ENCODE data around the gene PPCDC.

Gene PPCDC

DNA sequence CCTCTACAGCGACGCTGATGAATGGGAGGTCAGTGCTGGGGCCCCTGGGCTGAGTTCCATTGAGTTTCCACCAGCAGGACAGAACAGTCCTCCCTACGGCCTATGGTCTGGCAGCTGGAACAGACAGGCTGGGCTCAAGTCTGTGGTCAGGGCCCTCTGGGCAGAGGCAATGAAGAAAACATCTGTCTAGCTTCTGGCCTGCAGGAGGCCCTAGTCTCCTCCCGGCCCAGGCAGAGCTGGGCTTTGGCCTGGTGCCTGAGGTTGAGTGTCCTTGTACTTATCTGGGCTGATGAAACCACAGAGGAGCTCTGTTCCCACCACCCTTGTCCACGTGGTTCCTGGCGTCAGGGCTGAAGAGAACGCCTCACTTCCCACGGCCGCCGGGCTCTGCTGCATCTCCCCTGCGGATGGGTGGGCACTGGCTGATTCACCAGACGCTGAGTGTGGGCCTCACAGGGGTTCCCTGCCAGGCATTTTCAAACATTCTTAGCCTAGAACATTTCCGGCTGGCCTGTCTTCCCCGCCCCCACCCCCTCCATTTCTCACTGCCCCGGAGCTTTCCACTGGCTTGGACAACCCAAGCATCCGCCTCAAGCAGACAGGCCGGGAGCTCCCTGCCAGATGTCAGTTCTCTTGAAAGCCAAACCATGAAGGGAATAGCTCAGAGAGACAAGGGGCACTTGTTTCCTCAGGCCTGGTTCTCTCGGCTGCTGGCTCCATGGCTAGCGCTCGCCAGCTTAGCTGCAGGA is 20.3 kb downstream of the PPCDC start:
- in situ Hi-C loops (cut with MboI; ENCODE audit: low sequenced_read_pairs), result no loop called here

- in situ Hi-C loops (cut with MboI; ENCODE audit: low sequenced_read_pairs), result no loop called here
These were observed 21.0 kb downstream of the PPCDC start for GRCh38 chr15:75044258-75044878.

GRCh38 chr15:75045332-75046015 is 22.1 kb downstream of the PPCDC start:
- in situ Hi-C loops (cut with MboI; ENCODE audit: low sequenced_read_pairs), result no loop called here

DNA sequence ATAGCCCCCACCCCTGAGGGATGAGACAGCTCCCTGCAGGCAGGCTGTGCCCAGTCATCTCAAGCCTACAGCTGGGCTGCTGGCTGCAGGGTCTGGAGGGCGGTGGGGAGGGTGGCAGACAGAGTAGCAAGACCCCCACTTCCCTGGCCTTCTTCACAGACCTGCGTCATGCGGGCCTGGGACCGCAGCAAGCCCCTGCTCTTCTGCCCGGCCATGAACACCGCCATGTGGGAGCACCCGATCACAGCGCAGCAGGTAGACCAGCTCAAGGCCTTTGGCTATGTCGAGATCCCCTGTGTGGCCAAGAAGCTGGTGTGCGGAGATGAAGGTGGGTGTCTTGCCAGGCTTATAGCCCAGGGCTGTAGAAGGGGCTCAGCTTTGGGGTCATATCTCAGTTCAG is 25.0 kb downstream of the PPCDC start:
- in situ Hi-C loops (cut with MboI; ENCODE audit: low sequenced_read_pairs), result no loop called here

DNA sequence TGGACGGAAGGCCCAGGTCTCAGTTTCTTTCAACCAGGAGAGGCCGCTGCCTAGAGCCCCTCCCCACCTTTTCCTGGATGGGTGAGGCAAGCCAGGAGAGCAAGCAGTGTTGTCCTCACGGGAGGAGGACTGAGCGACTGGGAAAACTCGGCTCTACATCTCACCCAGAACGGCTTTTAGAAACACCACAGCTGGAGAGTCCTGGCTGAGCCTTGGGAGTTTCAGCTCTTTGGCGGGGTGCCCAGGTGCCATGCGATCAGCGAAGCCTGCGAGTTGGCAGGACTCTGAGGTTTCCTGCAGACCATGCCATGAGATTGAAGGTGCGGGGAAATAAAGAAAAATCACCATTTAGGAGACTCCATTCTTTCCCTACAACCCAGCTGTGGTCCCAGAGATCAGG is 26.0 kb downstream of the PPCDC start:
- in situ Hi-C loops (cut with MboI; ENCODE audit: low sequenced_read_pairs), result no loop called here

DNA sequence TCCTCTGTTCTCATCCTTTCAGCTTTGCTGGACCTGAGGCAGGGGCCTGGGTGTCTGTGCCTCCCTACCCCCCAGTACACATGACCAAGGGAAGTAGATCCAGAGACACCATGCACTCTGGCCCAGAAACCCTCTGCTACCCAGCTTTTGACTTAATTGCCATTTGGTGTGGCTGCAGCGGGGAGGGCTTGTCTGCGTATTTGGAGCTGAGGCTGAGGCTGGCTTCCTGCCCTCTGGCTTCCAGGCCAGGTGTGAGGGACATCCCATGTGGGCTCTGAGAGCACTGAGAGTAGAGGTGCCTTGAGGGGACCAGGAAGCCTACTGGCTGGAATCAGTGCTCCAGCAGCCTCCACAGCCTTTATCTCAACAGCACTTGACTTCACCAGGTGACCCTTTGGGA is 26.9 kb downstream of the PPCDC start:
- in situ Hi-C loops (cut with MboI; ENCODE audit: low sequenced_read_pairs), result no loop called here

DNA sequence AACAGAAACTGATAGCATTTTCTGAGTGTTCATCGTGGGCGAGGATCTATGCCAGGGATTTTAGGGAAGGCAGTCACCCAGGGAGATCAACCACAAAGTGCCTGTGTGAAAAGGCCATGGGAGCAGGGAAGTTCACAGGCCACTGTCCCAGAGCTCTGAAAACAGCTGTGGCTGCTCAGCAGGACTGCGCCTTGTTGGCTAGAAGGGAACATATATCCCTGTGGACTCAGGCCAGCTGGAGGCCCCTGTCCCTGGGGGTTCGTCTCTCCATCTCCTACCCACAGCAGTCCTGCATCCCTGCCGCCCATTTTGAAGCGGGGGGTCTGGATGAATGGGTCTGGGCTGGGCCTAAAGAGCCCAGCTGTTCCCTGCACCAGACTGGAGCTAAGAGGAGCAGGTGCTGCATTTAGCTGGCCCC is 27.8 kb downstream of the PPCDC start:
- in situ Hi-C loops (cut with MboI; ENCODE audit: low sequenced_read_pairs), result no loop called here

DNA sequence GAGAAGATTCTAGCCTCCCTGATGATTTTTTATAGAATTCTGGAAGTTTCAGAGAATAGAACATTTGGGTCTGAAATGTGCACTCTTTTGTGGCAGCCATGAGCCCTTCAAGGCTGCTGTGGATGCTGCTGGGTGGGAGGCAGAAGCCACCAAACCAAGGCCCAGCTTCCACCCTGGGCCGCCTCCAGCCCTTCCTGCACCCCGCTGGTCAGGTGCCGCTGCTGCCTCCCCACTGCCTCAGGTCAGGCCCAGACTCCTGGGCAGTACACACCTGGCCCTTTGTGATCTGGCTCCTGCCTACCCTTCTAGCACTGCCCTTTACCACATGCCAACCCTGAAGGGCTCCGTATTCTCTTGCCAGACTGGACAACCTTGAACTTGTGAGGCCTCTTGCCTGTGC is 28.3 kb downstream of the PPCDC start:
- in situ Hi-C loops (cut with MboI; ENCODE audit: low sequenced_read_pairs), result no loop called here

DNA sequence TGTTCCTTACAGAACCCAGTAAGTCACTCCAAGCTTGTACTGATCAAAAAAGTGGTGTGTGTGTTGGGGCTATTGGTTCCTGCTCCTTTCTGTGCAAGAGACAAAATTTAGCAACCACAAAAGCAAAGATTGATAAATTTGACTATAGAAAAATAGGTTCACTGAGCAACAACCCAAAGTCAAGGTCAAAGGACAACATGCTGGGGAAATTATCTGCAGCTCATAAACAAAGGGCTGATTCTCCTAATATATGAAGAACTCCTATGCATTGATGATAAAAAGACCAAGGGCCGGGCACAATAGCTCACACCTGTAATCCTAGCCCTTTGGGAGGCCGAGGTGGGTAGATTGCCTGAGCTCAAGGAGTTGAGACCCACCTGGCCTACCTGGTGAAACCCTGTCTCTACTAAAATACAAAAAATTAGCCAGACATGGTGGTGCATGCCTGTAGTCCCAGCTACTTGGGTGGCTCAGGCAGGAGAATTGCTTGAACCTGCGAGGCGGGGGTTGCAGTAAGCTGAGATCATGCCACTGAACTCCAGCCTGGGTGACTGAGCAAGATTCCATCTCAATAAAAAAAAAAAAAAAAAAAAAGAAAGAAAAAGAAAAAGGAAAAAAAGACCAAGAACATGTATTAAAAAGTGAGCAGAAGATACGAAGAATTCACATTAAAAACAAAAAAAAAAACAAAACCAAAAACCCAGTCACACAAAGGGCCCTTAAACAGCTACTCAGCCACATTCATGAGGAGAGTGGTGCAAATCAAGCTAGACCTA is 29.8 kb downstream of the PPCDC start:
- in situ Hi-C loops (cut with MboI; ENCODE audit: low sequenced_read_pairs), result no loop called here

DNA sequence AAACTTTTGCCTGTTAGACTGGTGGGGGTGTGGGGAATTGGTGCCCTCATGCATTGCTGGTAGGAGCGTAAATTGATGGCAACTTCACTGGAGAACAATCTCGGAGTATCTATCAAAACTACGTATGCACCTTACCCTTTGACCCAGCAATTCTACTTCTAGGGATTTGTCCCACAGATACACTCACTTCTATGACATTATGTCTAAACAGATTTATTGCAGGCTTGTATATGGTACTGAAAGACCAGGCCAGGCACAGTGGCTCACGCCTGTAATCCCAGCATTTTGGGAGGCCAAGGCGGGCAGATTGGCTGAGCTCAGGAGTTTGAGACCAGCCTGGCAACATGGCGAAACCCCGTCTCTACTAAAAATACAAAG is 30.3 kb downstream of the PPCDC start:
- in situ Hi-C loops (cut with MboI; ENCODE audit: low sequenced_read_pairs), result no loop called here

DNA sequence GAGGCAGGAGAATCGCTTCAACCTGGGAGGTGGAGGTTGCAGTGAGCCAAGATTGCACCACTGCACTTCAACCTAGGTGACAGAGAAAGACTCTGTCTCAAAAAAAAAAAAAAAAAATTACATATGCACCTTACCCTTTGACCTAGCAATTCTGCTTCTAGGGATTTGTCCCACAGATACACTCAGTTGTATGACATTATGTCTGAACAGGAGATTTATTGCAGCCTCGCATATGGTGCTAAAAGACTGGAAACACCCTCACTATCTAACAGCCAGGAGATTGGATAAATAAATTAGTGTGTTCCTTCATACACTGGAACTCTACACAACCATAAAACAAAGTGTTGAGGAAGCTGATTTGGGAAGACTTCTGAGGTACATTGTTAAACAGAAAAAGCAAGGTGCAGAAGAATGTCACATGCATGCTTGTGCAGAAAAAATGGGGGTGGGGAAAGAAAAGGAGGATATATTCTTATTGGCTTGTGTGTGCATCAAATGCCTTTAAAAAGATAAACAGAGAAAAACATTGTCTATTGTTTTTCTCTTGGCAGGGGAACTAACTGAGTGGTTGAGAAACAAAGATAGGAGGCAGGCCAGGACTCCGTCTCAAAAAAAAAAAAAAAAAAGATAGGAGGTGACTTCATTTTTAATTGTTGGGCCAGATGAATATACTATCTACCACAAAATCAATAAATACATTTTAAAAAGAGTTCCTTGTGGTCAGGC is 30.9 kb downstream of the PPCDC start:
- in situ Hi-C loops (cut with MboI; ENCODE audit: low sequenced_read_pairs), result no loop called here

DNA sequence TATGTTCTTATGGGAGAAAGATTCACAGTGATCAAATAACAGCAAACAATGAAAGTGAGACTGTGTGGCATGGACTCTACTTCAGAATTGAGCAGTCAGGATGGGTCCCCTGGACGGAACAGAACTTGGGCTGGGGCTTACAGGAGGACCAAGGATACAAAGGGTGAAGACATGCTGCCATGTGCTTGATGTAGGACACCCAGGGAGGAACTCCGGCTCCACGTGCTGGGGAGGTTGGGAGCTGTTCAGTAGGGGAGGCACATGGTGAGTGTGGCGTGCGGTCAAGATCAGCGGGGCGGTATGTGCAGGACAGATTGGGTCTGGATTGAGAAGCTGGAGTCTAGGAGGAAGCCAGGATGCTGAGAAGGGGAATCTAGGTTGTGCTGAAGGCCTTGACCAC is 32.6 kb downstream of the PPCDC start:
- in situ Hi-C loops (cut with MboI; ENCODE audit: low sequenced_read_pairs), result no loop called here

GRCh38 chr15:75058127-75058905 is 34.9 kb downstream of the PPCDC start:
- in situ Hi-C loops (cut with MboI; ENCODE audit: low sequenced_read_pairs), result no loop called here

DNA sequence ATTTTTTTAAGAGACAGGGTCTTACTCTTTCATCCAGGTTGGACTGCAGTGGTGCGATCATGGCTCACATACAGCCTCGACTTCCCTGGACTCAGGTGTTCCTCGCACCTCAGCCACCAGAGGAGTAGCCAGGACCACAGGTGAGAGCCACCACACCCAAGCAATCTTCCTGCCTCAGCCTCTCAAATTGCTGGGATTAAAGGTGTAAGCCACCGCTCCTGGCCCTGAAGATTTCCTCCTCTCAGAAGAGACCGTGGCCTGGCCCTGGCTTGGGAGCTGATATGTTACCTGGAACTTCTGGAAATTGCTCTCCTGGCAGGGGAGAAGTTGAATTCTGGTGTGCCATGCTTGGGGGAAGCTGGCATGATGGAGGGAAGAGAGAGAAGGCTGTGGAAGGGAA is 36.2 kb downstream of the PPCDC start:
- in situ Hi-C loops (cut with MboI; ENCODE audit: low sequenced_read_pairs), result no loop called here

- in situ Hi-C loops (cut with MboI; ENCODE audit: low sequenced_read_pairs), result no loop called here
These were observed 37.9 kb downstream of the PPCDC start for GRCh38 chr15:75061272-75061671.

DNA sequence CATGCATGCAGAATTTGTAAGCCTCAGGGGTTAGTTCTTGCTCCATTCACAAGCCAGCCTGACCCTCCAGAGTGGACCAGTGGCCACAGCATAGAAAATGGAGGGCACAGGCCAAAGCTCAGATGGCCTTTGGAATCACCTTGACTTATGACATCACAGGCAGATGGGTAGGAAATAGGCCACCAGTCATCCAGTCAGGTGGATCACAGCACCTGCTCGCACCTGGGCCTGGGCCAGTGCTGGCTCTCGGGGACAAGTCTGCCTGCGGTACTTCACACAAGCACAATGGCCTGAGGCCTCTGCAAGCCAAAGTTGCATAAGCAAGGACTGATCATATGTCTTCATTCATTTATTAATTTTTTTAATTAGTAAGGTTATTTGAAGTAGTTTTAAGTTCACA is 39.3 kb downstream of the PPCDC start:
- in situ Hi-C loops (cut with MboI; ENCODE audit: low sequenced_read_pairs), result no loop called here

DNA sequence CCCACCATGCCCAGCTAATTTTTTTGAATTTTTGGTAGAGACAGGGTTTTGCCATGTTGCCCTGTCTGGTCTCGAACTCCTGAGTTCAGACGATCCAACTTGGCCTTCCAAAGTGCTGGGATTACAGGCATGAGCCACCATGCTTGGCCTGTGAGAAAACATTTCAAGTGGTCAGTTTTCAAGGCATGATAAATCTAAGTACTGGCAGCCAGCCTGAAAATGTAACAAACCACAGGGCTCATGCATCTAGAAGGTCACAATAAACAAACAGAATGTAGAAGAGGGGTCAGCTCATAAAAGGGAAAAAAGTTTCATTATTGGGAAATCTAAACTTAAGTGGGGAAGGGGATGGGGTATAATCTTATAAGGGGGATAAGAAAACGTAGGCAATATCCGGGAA is 39.9 kb downstream of the PPCDC start:
- in situ Hi-C loops (cut with MboI; ENCODE audit: low sequenced_read_pairs), result no loop called here

DNA sequence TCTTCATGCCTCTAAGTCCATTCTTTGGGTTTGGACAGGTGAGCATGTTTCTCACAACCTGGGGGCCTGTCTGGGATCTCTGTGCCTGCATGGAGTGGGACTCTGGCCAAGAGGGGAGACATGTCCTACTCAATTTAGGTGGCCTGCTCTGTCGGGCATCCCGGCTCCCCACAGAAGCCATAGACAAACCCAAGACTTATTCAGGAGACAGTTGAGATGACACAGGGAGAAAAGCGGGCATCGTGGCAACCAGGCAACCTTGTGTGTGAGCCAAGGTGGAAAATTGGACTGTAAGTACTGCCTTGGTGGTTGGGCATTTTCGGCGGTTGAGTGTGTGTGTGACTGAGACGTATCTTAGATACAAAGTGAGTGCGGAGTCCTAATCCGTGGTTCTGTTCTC is 40.5 kb downstream of the PPCDC start:
- in situ Hi-C loops (cut with MboI; ENCODE audit: low sequenced_read_pairs), result no loop called here

DNA sequence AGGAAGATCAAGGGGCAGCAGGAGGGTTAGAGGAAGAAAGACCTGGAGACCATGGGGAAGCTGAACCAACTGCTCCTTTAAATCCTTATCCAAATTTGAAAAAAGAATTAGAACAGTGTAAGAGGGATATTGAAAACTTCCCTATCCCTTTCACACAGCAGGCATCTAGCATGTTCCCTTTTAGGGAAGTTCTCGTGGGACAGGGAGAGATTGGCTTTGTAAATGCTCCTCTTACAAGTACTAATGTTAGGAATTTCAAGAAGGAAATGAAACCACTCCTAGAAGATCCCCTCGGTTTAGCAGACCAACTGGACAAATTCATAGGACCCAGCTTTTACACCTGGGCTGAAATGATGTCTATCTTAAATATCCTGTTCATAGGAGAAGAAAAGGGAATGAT is 41.5 kb downstream of the PPCDC start:
- in situ Hi-C loops (cut with MboI; ENCODE audit: low sequenced_read_pairs), result no loop called here

- in situ Hi-C loops (cut with MboI; ENCODE audit: low sequenced_read_pairs), result no loop called here
These were observed 42.1 kb downstream of the PPCDC start for GRCh38 chr15:75065467-75065850.

All from hTERT RPE-1 (cell line).